Measurements from ENCODE around the gene KCNQ1OT1.

KCNQ1OT1 gene

GRCh38 chr11:2688381-2689231 lies 11.2 kb downstream of the KCNQ1OT1 start:
- DNase-seq (ENCODE audit: low read depth, low spot score): no peak

- no peak for DNase-seq (ENCODE audit: low read depth, low spot score)
These were observed 12.0 kb downstream of the KCNQ1OT1 start for GRCh38 chr11:2687782-2688191.

GRCh38 chr11:2687223-2687530 lies 12.6 kb downstream of the KCNQ1OT1 start:
- DNase-seq (ENCODE audit: low read depth, low spot score): no peak

- DNase-seq (ENCODE audit: low read depth, low spot score): no peak
These were observed 13.2 kb downstream of the KCNQ1OT1 start for GRCh38 chr11:2686360-2687222.

DNA sequence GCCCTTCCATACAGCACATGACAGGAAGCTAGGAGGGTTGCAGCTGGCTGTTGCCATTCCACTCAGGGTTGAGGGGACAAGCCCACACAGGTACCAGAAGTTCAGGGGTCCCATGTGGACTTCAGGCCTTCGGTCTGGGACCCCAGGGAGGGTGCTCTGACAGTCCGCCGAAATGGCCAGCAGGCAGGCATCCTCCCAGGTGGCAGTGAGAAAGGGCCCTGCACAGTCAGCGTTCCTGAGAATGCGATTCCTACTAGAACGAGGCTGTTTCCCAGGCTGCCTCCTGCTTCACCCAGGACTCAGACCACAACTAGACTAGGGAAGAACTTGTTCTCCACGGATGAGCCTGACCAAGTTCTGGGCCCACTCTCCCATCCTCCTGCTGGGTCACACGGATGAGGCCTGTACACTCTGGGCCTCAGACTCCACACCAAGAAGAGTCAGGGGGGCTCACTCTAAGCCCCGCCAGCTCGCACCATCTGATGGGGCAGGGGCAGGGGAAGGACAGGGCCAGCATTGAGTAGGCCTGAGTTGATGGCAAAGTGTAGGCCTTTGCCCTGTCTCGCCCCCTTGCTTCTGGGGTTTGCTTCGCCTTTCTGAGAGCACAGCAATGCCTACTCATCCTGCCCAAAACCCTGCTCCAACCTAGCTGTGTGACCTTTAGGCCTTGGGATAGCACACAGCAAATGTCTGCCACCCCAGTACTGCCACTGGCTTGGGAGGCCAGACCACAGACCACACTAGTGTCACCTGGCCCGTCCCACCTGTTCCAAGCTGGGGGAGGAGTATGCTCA lies 14.0 kb downstream of the KCNQ1OT1 start:
- no peak for DNase-seq (ENCODE audit: low read depth, low spot score)

- DNase-seq (ENCODE audit: low read depth, low spot score): no peak
These were observed 14.7 kb downstream of the KCNQ1OT1 start for GRCh38 chr11:2685051-2685450.

DNA sequence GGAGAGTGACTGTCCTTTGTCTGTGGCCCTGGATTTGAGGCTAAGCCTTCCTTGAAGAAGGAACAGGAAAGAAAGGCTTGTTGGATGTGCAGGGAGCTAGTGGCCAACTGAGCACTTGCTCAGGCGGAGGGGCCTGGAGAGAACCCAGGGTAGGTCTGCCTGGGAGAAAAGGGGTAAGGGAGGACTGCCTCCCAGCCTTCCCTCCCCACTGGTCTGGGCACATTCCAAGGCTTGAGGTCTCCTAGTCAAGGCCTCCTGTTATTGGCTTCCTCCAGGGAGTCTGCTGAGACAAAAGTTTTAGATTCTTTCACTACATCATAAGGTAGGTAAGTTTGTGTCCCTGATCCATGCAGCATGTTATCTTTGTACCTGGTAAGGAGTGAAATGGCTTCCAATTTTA lies 15.2 kb downstream of the KCNQ1OT1 start:
- DNase-seq (ENCODE audit: low read depth, low spot score): no peak

DNA sequence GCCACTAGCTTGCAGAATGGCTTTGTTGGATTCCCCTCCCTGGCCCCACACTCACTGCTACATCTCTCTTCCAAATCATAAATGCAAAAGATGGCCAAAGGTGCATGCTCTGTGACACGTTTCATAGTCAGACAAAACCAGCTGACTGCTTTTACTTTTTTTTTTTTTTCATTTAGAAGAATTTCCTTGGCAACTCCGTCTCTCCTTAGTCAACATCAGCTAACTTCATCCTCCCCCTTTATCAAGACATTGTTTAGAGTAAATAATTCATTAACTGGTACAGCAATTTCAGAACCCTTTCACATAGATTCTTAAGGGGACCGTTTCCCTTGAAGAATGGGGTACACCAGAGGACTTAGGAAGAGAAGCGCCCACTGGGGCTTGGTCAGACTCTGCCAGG lies 16.0 kb downstream of the KCNQ1OT1 start:
- no peak for DNase-seq (ENCODE audit: low read depth, low spot score)

- no peak for DNase-seq (ENCODE audit: low read depth, low spot score)
These were observed 18.2 kb downstream of the KCNQ1OT1 start for GRCh38 chr11:2681408-2682145.

GRCh38 chr11:2679011-2679676 lies 20.6 kb downstream of the KCNQ1OT1 start:
- no peak for DNase-seq (ENCODE audit: low read depth, low spot score)

- no peak for DNase-seq (ENCODE audit: low read depth, low spot score)
These were observed 21.4 kb downstream of the KCNQ1OT1 start for GRCh38 chr11:2678396-2678795.

GRCh38 chr11:2677127-2677526 lies 22.7 kb downstream of the KCNQ1OT1 start:
- DNase-seq (ENCODE audit: low read depth, low spot score): no peak

GRCh38 chr11:2675540-2675939 lies 24.3 kb downstream of the KCNQ1OT1 start:
- no peak for DNase-seq (ENCODE audit: low read depth, low spot score)

GRCh38 chr11:2674658-2675131 lies 25.1 kb downstream of the KCNQ1OT1 start:
- no peak for DNase-seq (ENCODE audit: low read depth, low spot score)

GRCh38 chr11:2673871-2674471 lies 25.8 kb downstream of the KCNQ1OT1 start:
- DNase-seq (ENCODE audit: low read depth, low spot score): no peak

GRCh38 chr11:2673250-2673610 lies 26.6 kb downstream of the KCNQ1OT1 start:
- no peak for DNase-seq (ENCODE audit: low read depth, low spot score)

DNA sequence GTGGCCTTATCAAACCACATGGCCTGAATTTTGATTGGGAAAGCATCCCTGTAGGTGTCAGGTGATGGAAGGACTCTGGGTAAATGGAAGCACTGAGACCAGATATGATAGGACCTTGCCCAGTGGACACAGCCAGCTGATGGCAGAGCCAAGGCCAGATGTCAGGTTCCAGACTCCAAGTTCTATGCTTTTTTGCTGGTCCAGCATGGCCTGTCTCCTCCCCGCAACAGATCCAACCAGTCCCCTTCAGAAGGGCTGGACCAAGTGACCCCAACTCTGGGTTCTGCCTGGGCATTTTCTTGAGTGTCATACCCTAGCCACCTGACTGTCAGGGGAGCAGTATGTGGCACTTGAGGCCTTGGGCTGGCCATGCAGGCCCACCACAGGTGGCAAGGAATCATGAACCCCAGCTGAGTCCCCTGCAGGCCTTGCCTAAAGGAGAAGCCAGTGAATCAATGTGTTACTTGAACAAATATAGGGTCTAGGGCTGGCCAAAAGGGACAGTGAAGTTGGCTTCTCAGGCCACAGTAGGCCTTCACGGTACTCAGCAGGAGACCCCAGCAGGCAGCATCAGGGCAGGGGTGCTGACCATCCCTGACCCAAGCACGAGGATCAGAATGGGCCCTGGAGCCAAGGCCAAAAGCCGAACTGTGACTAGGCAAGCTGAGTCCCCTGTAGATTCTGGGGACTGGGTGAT lies 27.1 kb downstream of the KCNQ1OT1 start:
- DNase-seq (ENCODE audit: low read depth, low spot score): no peak

GRCh38 chr11:2671748-2672147 lies 28.0 kb downstream of the KCNQ1OT1 start:
- no peak for DNase-seq (ENCODE audit: low read depth, low spot score)

- no peak for DNase-seq (ENCODE audit: low read depth, low spot score)
These were observed 29.2 kb downstream of the KCNQ1OT1 start for GRCh38 chr11:2670541-2671100.
